T-helper 2 cell treated with Interferon-gamma antibody and Interleukin-4, amounts not matched to agents 100 ng/mL and 5 ng/mL, for 36 hours (primary cell): ENCODE measurements around the gene DEUP1. TPM values are rescaled to one million over a fixed set of nuclear protein-coding genes. Genes with fewer than 3 reads are reported as not detected.
"Not testable (repeated sequence)": the region's sequence is repeated elsewhere in the genome, so short reads cannot be mapped to it uniquely, and the experiment has no call there.

ENCODE experiments used
- intact Hi-C: fragments of 100-400 bp; cut with micrococcal nuclease; formaldehyde crosslinking; loops from one replicate; pipeline ENCODE4 v1.15.1; 2023
- total RNA-seq: library from RNA; stranded (reverse); gene quantifications from 2 replicates; pipeline ENCODE4 v1.2.3, GENCODE V29; 2022

The DEUP1 gene
- total RNA-seq, 1 donor from 2014 or later, result not detected

DNA sequence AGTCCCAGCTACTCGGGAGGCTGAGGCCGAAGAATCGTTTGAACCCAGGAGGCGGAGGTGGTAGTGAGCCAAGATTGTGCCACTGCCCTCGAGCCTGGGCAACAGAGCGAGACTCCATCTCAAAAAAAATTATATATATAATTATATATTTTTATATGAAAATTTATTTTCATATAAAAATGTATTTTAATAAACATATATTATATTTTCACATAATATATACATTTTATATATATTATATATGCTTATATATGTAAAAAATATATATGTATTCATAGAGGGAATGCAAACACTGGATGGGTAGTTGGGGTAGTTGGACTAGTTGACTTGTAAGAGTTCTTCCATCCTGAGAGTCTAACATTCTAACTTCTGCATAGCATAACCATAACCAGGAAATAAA lies 20.3 kb downstream of the DEUP1 start:
- intact Hi-C loops, result no loop called here

DNA sequence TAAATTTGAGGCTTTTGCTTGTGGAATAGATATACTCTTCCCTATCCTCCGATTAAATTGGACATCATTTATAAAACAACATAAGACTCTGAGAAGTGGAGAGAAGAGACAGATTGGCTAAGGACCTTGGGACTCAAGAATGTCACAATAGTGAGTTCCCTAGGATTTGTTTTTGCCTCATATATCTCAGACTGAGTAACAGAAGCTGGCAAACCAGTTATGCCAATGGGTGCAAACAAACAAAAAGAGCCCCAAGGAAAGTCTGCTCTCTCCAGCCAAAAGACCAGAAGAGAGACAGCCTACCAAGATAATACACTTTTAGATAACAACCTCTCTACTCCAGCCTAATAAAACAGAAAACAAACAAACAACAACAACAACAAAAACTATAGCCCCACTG lies 28.9 kb downstream of the DEUP1 start:
- intact Hi-C loops, result no loop called here

DNA sequence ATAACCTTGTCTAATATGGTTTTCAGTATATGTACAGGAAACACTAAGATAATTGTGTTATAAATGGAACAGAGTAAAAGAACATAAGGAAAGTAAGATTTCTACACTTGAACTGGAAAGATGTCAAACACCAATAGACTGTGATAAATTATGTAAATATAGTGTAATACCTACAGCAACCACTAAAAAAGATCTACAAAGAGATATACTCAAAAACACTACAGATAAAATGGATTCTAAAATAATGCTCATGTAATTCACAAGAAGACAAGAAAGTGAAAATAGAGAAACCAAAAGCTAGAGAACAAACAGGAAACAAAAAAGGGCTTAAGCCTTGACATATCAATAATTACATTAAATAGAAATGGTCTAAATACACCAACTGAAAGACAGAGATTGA lies 30.9 kb downstream of the DEUP1 start:
- intact Hi-C loops, result no loop called here

DNA sequence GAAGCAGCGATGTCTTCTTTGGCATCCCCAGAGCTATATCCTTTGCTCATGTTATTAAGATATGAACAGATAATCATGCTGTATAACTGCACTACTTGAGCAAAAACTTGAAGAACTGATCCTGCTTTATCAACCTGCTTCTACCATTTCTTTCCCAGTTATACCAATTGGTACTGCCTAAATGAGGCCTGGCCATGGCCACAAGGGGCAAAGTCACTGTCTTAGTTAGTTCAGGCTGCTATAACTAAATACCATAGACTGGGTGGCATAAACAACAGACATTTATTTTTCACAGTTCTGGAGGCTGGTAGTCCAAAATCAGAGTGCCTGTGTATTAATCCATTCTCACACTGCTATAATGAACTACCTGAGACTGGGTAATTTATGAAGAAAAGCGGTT lies 37.5 kb downstream of the DEUP1 start:
- intact Hi-C loops, result no loop called here

DNA sequence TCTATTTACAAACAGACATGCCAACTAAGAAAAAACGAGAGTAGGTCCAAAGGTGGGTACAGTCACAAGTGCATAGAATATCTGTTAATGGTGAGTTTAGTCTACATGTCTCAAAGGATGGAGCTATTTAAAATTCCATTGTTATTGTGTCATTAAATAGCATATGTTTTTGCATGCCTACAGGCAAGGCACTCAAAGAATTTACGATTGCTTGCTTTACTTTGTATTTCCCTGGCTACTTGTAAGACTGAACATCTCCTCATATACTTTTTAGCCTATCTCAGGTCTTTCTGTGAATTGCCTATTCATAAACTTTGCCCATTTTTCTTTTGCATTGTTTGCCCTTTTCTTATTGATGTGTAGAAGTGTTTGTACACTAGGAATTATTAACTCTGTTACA lies 39.7 kb downstream of the DEUP1 start:
- intact Hi-C loops, result no loop called here

DNA sequence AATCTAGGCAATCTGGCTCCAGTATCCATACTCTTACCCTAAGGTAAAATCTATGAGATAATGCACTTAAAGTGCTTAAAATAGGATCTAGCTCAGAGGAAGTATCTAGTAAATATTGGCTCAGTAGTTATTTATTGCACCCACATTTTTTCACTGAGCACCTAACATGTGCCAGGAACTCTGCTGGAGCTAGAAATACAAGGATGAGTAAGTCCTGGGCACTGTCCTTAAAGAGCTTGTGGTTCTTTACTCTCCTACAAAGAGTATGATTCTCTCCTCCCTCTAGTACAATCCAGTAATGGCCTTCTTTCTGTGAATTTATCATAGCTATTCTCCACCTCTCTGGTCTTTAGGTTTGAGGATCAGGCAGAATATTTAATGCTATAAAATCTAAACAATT lies 59.2 kb downstream of the DEUP1 start:
- intact Hi-C loops, result no loop called here

DNA sequence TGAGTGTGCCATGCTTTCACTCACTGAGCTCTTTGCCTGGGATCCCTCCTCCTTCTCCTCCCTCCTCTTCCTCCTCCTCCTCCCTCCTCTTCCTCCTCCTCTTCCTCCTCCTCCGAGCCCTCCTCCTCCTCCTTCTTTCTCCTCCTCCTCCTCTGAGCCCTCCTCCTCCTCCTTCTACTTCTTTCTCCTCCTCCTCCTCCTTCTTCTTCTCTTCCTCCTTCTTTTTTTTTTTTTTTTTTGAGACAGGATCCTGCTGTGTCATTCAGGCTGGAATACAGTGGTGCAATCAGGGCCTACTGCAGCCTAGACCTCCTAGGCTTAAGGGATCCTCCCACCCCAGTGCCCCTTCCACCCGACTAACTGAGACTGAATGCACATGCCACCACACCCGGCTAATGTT lies 62.3 kb downstream of the DEUP1 start:
- intact Hi-C loops, result no loop called here

DNA sequence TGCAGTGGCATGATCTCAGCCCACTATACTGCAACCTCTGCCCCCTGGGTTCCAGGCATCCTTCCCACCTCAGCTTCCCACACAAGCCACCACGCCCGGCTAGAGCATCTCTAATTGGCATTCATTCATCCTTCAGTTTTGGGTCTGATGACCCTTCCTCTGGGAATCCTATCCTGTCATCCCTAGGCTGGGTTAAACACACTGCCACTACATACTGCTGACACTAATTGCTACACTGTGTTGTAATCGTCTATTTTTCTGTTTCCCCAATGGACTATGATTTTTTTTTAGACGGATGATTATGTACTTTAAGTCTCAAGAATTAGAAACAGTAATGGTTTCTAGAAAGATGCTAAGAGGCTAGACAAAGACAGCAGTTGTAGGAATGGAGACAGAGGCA lies 62.8 kb downstream of the DEUP1 start:
- intact Hi-C loops, result no loop called here

DNA sequence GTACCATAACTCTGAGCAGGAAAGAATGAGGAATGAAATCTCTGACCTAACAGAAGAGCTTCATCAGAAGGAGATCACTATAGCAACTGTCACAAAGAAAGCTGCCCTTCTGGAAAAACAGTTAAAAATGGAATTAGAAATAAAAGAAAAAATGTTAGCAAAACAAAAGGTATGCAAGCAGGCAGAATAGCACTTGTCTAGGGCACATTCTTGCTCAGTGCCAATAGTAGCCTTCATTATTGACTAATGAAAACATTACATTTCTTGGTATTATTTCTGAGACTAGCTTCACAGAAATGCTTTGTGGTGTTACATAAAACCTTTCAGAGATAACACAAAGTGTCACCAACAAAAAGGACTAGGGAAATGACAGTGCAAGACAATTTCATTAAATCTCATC lies 63.9 kb downstream of the DEUP1 start:
- intact Hi-C loops, result no loop called here

DNA sequence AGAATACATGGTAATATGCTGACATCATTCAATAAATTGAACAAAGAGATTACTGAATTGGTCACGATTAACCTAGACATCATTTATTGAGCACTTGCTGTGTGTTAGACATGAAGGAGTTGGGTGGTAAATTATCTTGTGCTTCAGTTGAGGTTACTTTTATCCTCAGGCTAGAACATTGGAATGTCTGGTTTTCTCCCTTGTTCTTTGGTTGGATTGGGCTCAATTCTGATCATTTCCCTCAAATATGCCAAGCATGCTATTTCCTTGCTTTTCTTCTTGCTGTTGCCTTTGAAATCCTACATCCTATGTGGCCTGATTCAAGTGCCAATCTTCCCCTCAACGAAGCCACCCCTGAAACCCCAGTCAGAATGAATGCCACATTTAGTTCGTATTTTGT lies 65.8 kb downstream of the DEUP1 start:
- intact Hi-C loops, result no loop called here

DNA sequence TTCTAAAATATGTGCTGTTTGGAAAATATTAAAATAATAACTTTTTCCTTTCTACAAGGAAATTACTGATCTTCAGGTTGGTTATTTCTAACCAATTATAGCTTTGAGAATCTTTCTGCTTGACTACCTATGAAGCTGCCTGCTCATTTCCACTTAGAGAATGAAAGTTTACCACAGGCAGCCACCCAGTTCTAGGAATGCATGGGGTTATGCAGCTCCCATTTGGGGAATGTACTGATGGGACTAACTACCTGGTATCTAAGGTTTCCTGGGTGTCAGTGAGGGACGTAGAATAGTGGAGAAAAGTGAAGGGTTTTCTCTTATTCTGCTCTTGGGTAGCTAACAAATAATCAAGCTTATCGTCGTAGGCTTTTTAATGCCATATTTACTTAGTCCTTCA lies 73.4 kb downstream of the DEUP1 start:
- intact Hi-C loops, result no loop called here

DNA sequence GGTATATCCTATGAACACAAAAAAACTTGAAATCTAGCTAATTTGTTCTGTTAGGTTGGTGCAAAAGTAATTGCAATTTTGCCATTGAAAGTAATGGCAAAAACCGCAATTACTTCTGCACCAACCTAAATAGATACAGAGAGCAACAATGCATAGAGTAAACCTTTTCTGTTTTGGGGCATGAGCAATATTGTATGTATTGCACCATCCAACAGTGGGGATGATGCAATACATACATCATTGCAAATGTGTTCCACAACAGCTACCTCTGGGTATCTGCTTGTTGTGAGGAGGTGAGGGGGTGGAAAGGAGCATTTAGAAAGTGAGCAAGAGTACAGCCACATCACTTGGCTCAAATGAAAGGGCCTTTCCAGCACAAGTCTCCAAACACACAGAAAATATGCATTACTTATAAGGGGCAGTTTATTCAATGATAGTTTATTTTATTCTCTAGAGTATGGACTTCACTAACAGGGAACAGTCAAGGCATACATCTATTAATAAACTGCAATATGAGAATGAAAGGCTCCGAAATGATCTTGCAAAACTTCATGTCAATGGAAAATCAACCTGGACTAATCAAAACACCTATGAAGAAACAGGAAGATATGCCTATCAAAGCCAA lies 77.3 kb downstream of the DEUP1 start:
- intact Hi-C loops, result no loop called here

DNA sequence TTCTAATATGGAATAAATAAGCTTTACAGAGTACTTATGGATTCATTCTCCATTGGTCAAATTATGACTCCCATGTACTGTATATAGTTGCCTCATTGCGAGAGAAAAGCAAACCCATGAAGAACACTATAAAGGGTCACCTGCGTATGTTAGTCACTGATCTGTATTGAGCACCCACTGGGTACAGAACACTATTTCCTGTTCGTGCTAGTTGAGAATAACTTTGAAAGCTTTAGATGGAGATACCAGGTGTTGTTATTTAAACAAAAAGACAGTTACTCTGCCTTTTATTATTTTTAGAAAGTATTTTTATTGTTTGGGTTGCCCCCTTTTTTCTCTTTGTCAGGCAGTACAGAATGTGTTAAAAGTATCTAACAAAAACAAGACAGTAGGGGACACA lies 79.9 kb downstream of the DEUP1 start:
- intact Hi-C loops, result no loop called here

DNA sequence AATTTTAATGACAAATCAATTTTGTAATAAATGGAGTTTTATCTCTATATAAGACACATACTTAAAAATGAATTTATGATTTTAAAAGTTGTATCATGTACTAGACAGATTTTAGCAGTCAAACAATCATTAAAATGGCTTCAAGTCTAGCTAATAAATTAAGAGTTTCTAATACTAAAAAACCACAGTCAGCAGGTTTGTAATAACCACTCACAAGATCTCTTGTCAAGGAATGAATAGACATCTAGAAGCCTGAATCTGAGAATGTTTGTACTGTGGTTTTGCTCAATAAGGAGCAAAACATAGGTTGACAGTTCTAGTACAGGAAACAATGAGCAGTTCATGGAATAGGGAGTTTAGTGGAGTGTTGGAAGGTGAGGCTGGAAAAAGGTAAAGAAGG lies 81.2 kb downstream of the DEUP1 start:
- intact Hi-C loops, result no loop called here

DNA sequence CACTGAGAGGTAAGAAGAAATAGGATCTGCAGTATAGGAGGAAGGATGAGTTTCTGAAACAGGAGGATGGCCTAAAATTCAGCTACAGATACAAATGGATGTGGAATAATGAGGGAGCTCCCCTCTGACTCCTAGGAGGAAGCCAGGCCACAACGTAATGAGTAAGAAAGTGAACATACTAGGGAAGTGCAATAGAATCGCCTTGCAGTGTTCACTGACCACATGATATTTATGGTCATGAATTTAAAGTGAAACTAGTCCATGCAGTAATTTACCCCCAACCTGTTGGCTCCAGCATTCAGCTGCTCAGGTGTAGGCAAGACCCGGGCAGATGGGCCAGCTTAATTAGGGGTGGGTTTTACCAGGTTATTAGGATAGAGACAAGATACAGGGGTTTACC lies 101.7 kb downstream of the DEUP1 start:
- intact Hi-C loops, result no loop called here

DNA sequence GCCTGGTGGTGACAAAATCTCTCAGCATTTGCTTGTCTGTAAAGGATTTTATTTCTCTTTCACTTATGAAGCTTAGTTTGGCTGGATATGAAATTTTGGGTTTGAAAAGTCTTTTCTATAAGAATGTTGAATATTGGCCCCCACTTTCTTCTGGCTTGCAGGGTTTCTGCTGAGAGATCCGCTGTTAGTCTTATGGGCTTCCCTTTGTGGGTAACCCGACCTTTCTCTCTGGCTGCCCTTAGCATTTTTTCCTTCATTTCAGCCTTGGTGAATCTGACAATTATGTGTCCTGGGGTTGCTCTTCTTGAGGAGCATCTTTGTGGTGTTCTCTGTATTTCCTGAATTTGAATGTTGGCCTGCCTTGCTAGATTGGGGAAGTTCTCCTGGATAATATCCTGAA lies 112.7 kb downstream of the DEUP1 start:
- intact Hi-C loops, result not testable (repeated sequence)

DNA sequence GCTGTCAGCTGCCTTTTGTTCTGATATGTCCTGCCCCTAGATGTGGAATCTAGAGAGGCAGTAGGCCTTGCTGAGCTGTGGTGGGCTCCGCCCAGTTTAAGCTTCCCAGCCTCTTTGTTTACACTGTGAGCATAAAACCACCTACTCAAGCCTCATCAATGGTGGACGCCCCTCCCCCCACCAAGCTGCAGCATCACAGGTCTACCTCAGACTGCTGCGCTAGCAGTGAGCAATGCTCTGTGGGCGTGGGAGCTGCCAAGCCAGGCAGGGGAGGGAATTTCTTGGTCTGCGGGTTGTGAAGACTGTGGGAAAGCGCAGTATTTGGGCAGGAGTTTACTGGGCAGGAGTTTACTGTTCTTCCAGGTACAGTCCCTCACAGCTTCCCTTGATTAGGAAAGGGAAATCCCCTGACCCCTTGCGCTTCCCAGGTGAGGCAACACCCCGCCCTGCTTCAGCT lies 114.1 kb downstream of the DEUP1 start:
- intact Hi-C loops, result no loop called here

DNA sequence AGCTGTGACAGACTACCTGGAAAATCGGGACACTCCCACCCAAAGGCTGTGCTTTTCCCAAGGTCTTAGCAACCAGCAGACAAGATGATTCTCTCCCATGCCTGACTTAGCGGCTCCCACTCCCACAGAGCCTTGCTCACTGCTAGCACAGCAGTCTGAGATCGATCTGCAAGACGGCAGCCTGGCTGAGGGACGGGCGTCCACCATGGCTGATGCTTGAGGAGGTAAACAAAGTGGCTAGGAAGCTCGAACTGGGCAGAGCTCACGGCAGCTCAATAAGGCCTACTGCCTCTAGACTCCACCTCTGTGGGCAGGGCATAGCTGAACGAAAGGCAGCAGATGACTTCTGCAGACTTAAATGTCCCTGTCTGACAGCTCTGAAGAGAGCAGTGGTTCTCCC lies 127.7 kb downstream of the DEUP1 start:
- intact Hi-C loops, result no loop called here

DNA sequence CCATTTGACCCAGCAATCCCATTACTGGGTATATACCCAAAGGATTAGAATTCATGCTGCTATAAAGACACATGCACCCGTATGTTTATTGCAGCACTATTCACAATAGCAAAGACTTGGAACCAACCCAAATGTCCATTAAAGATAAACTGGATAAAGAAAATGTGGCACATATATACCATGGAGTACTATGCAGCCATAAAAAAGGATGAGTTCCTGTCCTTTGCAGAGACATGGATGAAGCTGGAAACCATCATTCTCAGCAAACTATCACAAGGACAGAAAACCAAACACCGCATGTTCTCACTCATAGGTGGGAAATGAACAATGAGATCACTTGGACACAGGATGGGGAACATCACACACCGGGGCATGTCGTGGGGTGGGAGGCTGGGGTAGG lies 133.1 kb downstream of the DEUP1 start:
- intact Hi-C loops, result not testable (repeated sequence)

DNA sequence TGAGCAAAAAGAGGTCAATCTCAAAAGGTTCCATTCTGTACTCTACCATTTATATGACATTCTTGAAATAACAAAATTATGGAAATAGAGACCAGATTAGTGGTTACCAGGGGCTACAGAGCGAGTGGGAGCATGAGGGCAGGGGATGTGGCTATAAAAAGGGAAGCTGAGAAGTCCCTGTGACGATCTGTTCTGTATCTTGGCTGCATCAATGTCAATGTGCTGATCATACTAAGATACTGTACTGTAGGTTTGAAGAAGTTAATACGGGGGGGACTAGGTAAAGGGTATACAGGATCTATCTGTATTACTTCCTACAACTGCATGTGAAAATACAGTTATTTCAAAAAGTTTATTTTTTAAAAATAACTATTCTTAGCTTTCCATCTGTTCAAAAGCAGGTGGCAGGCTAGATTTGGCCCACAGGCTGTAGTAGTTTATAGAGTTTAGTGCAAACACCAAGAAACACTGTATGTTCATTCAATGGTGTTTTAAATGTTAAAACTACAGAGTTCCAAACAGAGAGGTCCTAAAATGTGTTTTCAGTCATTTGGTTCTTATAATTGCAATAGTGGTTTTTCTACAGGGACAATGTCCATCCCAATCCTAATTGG lies 134.5 kb downstream of the DEUP1 start:
- intact Hi-C loops, result no loop called here

DNA sequence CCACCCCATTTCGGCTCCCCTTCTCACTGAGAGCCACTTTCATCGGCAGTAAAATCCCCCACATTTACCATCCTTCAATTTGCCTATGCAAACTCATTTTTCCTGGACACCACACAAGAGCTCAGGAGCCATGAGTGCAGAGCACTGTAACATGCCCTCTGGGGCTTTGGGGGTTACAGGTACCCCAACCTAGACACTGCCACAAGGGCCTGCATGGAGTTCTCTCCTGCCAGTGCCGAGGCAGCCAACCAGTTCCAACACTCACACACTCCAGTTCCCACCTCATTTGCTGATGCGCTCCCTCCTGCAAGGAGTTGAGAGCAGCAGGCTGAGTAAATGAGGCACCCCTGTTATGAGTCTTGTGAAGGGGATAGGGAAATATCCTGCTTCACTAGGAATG lies 136.5 kb downstream of the DEUP1 start:
- intact Hi-C loops, result no loop called here

DNA sequence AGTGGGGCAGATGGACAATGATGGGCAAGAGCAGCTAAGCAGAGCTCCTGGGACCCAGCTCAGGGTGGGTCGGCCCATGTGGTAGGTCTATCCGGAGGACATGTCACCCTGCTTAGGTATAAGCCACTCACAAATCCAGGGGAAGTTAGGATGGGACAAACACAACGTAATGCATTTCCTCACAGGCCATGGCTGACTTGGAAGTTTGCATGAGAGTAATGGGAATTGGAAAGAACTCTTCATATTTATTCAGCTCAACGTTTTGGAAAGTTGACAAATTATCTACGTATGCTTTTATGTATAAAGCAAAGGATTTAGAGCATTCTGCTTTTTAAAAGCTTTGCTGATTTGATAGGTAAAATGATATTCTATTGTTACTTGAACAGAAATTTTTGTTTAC lies 137.7 kb downstream of the DEUP1 start:
- intact Hi-C loops, result no loop called here

DNA sequence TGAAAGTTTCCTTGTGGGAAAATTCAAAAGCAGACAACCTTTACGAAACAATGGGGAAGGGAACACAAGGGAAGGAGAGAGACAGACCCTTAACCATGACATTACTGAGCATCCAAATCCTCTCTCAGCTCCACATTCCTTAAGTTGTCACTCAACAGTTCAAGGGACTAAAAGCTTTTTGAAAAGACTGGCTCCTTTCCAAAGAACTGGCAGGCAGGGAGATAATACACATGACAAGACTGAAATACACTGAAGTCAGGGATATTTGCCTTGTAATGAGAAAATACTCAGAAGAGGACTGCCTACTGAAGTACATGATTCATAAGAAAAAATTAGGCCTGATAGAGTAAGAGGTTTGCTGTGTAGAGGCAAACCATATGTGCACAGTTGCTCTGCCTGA lies 143.6 kb downstream of the DEUP1 start:
- intact Hi-C loops, result no loop called here

DNA sequence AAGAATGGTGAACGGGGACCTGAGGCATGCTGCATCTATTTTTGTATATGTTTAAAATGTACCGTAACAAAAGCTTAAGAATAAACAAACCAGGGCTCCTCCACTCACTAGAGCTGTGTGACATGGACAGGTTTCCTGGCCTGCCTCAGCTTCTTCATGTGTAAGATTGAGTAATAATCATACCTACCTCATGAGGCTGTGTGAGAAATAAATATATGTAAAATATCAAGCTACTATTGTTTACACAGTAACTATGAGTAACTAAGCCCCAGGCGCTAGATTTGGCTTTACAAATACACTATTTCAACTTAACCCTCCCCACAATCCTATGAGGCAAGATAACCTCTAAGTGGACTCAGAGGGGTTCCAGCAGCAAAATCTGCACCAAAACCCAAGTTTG lies 146.3 kb downstream of the DEUP1 start:
- intact Hi-C loops, result no loop called here
